Activated CD8-positive, alpha-beta memory T cell treated with anti-CD3 and anti-CD28 coated beads, Interleukin-2, amount 50 U/mL, for 48 hours (primary cell): ENCODE results near the gene RIIAD1.
"Not testable (repeated sequence)": the region's sequence is repeated elsewhere in the genome, so short reads cannot be mapped to it uniquely, and the experiment has no call there.

Experiments used
- DNase-seq: peaks from one replicate; pipeline ENCODE4 v3.0.0-alpha.2; 2020

The RIIAD1 gene

GRCh38 chr1:151737479-151737878 lies 16.2 kb downstream of the RIIAD1 start:
- DNase-seq = no peak

DNA sequence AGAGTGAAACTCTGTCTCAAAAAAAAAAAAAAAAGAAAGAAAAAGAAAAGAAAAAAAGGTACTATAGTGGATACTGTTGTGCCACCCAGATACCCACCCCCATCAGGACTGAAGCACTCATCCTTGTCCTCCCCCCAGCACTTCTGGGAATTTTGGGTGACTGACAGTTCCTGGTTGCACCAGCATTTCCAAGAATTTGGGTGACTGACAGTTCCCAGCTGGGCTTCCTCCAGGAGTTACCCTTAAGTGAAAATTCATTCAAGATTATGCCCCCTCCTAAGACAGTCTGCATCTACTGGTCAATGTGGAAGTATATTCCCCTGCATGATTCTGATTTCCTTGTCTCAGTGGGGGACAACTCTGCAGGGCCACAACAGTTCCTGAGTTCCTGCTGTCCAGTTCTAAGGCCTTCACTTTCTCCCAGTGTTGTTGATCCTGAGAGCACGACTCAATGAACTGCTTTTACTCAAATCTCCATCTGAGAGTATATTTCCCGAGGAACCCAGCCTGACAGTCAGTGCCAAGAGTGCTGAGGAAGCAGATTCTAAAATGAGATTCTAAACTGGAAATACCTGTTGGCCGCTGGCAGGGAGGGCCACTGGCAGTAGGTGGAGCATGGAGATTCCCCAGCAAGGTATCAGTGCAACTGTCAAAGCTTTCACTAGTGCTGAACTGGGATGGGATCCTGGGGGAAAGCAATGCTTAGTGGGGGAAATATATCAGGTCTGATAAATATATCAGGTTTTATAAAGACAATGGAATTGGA lies 18.5 kb downstream of the RIIAD1 start:
- DNase-seq = no peak

- no peak for DNase-seq
These were observed 20.2 kb downstream of the RIIAD1 start for GRCh38 chr1:151741516-151741915.

DNA sequence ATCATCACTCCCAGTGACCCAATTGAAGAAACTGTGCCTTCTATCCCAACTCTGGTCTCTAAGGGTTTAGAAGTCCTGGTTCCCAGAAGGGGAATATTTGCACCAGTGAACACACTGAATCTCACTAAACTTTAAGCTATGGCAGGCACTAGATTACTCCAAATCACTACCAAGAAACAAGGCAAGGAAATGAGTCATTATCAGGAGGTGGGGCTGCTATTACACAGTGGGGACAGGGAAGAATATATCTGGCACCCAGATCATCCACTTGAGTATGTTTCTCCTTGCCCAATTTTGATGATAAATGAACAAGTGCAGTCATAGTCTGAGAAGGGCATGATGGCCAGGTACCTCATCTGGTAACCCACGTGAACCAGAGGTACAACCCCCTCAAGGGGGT lies 35.0 kb downstream of the RIIAD1 start:
- DNase-seq = no peak

GRCh38 chr1:151759241-151759640 lies 37.9 kb downstream of the RIIAD1 start:
- DNase-seq = no peak

GRCh38 chr1:151760597-151761385 lies 39.5 kb downstream of the RIIAD1 start:
- DNase-seq = no peak

DNA sequence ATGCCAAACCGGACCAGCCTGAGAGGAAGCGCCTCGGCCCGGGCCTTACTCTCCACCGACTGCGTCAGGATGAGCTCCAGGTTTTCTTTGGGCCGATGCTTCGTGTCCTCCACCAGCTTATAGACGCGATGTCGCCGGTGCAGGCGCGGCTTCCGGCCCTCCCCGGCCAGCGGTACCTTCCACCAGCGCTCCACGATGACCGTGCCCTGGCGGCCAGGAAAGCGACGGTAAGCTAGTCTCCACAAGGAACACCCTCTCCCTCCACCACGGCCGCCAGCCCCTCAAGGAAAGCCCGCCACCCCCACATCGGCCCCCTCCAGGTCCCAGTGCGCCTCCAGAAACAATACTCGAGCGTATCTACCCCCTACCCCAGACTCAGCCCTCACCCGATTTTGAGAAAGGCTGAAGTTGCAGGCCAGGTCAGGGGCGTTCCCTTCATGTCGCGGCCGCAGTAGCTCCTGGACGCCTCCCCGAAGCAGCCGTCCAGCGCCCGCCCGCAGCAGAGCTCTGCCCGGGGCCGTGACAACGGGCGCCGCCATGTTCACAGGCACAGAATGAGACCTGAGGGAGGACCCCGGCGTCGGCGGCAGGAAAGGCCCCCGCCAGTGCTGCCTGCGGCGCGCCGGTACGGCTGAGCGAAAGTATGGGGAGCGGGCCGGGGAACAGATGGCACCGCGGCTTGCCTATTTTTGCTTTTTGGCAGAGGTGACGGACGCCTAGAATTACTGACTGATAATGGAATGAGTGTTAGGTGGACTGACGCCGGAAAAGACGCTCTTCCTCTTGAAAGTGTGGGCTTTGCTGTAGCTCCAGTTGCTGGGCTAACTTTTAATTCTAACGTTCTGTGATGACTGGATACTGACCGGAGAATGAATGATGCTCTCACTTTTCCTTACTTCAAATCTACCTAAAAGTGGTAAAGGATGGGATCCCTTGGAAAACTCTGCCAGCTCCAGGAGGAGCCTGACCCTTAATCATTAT lies 41.9 kb downstream of the RIIAD1 start, which contains the start of gene MRPL9:
Gene MRPL9 (minus strand): TSS at position 556 of the 981 bp plus-strand sequence. CDS start 17 bp downstream, at position 539.
- peak; percentile 92 for DNase-seq

GRCh38 chr1:151763990-151764389 lies 42.7 kb downstream of the RIIAD1 start:
- DNase-seq = no peak

DNA sequence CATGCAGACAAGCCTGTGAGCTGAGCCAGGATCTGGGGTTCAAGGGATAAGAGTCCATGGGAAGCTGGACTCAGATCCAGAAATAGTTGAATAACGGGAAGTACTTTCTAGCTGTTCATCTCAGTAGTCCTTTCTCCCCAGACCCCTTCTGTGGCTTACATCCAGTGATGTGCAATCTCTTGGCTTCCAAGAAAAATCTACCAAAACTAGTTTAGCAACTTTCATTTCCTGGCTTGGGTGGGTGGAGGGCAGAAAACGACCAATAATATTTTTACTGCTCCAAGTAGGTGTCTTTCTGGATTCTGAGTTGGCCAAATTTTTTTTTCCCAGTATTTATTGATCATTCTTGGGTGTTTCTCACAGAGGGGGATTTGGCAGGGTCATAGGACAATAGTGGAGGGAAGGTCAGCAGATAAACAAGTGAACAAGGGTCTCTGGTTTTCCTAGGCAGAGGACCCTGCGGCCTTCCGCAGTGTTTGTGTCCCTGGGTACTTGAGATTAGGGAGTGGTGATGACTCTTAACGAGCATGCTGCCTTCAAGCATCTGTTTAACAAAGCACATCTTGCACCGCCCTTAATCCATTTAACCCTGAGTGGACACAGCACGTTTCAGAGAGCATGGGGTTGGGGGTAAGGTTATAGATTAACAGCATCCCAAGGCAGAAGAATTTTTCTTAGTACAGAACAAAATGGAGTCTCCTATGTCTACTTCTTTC lies 47.2 kb downstream of the RIIAD1 start:
- not testable (repeated sequence) for DNase-seq

DNA sequence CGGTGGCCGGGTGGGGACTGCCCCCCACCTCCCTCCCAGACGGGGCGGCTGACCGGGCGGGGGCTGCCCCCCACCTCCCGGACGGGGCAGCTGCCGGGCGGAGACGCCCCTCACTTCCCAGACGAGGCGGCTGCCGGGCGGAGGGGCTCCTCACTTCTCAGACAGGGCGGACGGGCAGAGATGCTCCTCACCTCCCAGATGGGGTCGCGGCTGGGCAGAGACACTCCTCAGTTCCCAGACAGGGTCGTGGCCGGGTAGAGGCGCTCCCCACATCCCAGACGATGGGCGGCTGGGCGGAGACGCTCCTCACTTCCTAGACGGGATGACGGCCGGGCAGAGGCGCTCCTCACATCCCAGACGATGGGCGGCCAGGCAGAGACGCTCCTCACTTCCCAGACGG lies 47.9 kb downstream of the RIIAD1 start:
- not testable (repeated sequence) for DNase-seq

GRCh38 chr1:151773702-151774101 lies 52.4 kb downstream of the RIIAD1 start:
- no peak for DNase-seq

- no peak for DNase-seq
These were observed 53.1 kb downstream of the RIIAD1 start for GRCh38 chr1:151774256-151774922.

- DNase-seq = no peak
These were observed 54.8 kb downstream of the RIIAD1 start for GRCh38 chr1:151775894-151776664.

GRCh38 chr1:151776665-151777062 lies 55.3 kb downstream of the RIIAD1 start:
- DNase-seq = no peak

DNA sequence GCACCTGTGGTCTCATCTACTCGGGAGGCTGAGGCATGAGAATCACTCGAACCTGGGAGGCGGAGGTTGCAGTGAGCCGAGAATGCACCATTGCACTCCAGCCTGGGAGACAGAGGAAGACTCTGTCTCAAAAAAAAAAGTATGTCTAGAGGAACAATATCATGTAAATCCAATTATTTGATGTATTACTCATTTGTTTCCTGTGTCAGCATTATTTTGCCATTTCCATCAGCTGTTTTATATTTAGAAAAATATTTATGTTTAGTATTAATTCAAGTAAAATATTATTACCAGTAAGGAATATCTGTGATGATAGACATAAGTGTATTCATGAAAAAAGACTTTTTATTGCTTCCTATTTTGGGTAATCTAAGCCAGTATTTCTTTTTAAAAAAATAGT lies 56.0 kb downstream of the RIIAD1 start:
- no peak for DNase-seq
